CD14-positive monocyte (primary cell): ENCODE results near the gene EYS. TPM values are rescaled to one million over a fixed set of nuclear protein-coding genes. Genes with fewer than 3 reads are reported as not detected.

Experiments
- DNase-seq, 3 donors: peaks; one replicate each; pipeline ENCODE4 v3.0.0-alpha.2; 2011 to 2022
- H2AFZ ChIP-seq: 2 replicates; pipeline ENCODE4 v1.6.0; 2012; ENCODE audit warnings: mild to moderate bottlenecking, low read depth, low read length, inconsistent platforms; ENCODE audit not compliant: insufficient read depth, poor library complexity, severe bottlenecking
- H3K27ac ChIP-seq, 2 donors: 1 replicate in 1 of 2; 2 replicates in 1 of 2; pipeline ENCODE4 v1.5.1; 2012 to 2013; ENCODE audit warnings: low read length in 2 of 2, control low read depth in 1 of 2, inconsistent platforms in 1 of 2, low read depth in 1 of 2, mild to moderate bottlenecking in 1 of 2
- H3K27me3 ChIP-seq, 2 donors: one replicate each; pipeline versions ENCODE4 v1.6.0 to v1.6.1; 2011 to 2013; ENCODE audit warnings: low read length in 2 of 2; ENCODE audit not compliant: control insufficient read depth in 2 of 2, insufficient read depth in 2 of 2
- H3K36me3 ChIP-seq, 2 donors: replicated peaks in 1 of 2; 1 replicate in 1 of 2; 2 replicates in 1 of 2; pipeline versions ENCODE4 v1.5.1 to v1.6.1; 2012 to 2013; ENCODE audit warnings: low read length in 2 of 2, control low read depth in 1 of 2, inconsistent platforms in 1 of 2, mild to moderate bottlenecking in 1 of 2; ENCODE audit not compliant: insufficient read depth in 2 of 2, control insufficient read depth in 1 of 2
- H3K4me1 ChIP-seq, 2 donors: 1 replicate in 1 of 2; 2 replicates in 1 of 2; pipeline versions ENCODE4 v1.5.1 to v1.6.1; 2012 to 2013; ENCODE audit warnings: low read length in 2 of 2, control low read depth in 1 of 2, inconsistent platforms in 1 of 2, mild to moderate bottlenecking in 1 of 2, moderate library complexity in 1 of 2; ENCODE audit not compliant: insufficient read depth in 2 of 2, control insufficient read depth in 1 of 2
- H3K4me2 ChIP-seq: replicated peaks from 2 replicates; pipeline ENCODE3; 2012; ENCODE audit warnings: low read length, moderate library complexity, mild to moderate bottlenecking; ENCODE audit not compliant: poor library complexity, severe bottlenecking; ENCODE audit errors: extremely low read depth
- H3K4me3 ChIP-seq, 3 experiments: fragments of 200-600 bp in 1 of 3; sonication (generic) in 1 of 3; replicated peaks in 1 of 3; 1 replicate in 2 of 3; 2 replicates in 1 of 3; pipeline ENCODE4 v1.5.1; 2011 to 2013; ENCODE audit warnings: low read length in 3 of 3, mild to moderate bottlenecking in 3 of 3, control low read depth in 2 of 3, low read depth in 2 of 3, inconsistent platforms in 1 of 3, moderate library complexity in 1 of 3
- H3K79me2 ChIP-seq: 2 replicates; pipeline ENCODE4 v1.6.0; 2012; ENCODE audit warnings: mild to moderate bottlenecking, control low read depth, inconsistent platforms, low read length, moderate library complexity; ENCODE audit not compliant: insufficient read depth
- H3K9ac ChIP-seq: 2 replicates; pipeline ENCODE4 v1.6.0; 2017; ENCODE audit warnings: low read length, mild to moderate bottlenecking; ENCODE audit not compliant: insufficient read depth, poor library complexity, severe bottlenecking
- H3K9me3 ChIP-seq, 2 donors: replicated peaks in 1 of 2; 1 replicate in 1 of 2; 2 replicates in 1 of 2; pipeline versions ENCODE4 v1.5.1 to v1.6.1; 2012 to 2013; ENCODE audit warnings: low read length in 2 of 2, control low read depth in 1 of 2; ENCODE audit not compliant: control insufficient read depth in 1 of 2, insufficient read depth in 1 of 2
- H4K20me1 ChIP-seq: 2 replicates; pipeline ENCODE4 v1.6.0; 2012; ENCODE audit warnings: mild to moderate bottlenecking, low read length, control low read depth, moderate library complexity; ENCODE audit not compliant: insufficient read depth
- H3K27ac Mint-ChIP-seq, 7 donors: one replicate each; pipeline ENCODE4 v1.8.0; 2020; ENCODE audit warnings: mild to moderate bottlenecking in 7 of 7, mixed read lengths in 7 of 7, moderate library complexity in 6 of 7, inconsistent platforms in 2 of 7
- H3K27me3 Mint-ChIP-seq, 3 donors: one replicate each; pipeline ENCODE4 v1.8.0; 2021 to 2022; ENCODE audit warnings: low read depth in 3 of 3, mild to moderate bottlenecking in 3 of 3, mixed read lengths in 3 of 3, moderate library complexity in 3 of 3, inconsistent platforms in 1 of 3
- H3K36me3 Mint-ChIP-seq, 2 donors: one replicate each; pipeline ENCODE4 v1.8.0; 2020; ENCODE audit warnings: mixed read lengths in 2 of 2, inconsistent platforms in 1 of 2, mild to moderate bottlenecking in 1 of 2
- H3K4me1 Mint-ChIP-seq: one replicate; pipeline ENCODE4 v1.8.0; 2020; ENCODE audit warnings: mild to moderate bottlenecking, mixed read lengths
- H3K4me3 Mint-ChIP-seq, 2 donors: one replicate each; pipeline ENCODE4 v1.8.0; 2020; ENCODE audit warnings: mild to moderate bottlenecking in 2 of 2, mixed read lengths in 2 of 2, moderate library complexity in 1 of 2
- H3K9me3 Mint-ChIP-seq, 7 donors: one replicate each; pipeline ENCODE4 v1.8.0; 2020 to 2022; ENCODE audit warnings: mixed read lengths in 7 of 7, mild to moderate bottlenecking in 6 of 7, moderate library complexity in 6 of 7, inconsistent platforms in 2 of 7
- CTCF ChIP-seq: fragments of 200-600 bp; IDR thresholded peaks from one replicate; pipeline ENCODE4 v1.8.0; 2022; ENCODE audit warnings: antibody characterized with exemption, mild to moderate bottlenecking
- WGBS: methylation state at CpG from one replicate; pipeline ENCODE4 v1.1.5; 2013; ENCODE audit warnings: missing lambda C conversion rate; ENCODE audit not compliant: insufficient coverage; 5-methylcytosine and 5-hydroxymethylcytosine counted together
- intact Hi-C, 2 donors: fragments of 100-400 bp; cut with micrococcal nuclease; formaldehyde crosslinking; loops; one replicate each; pipeline versions ENCODE4 v1.15.0 to v1.15.1; 2023
- polyA plus RNA-seq, 3 donors: library from polyadenylated mRNA; depleted of rRNA in 1 of 3; unstranded in 2 of 3; stranded (reverse) in 1 of 3; fragments of 300-500 nt in 2 of 3; fragments of >200 nt in 1 of 3; fragmentation: Illumina TruSeq in 2 of 3; gene quantifications; 1 replicate in 2 of 3; 2 replicates in 1 of 3; pipeline ENCODE4 v1.2.3, GENCODE V29; 2012 to 2021

Gene EYS
- polyA plus RNA-seq, 3 donors = 0.01 to 0.03 TPM; not detected in 1

GRCh38 chr6:65566117-65566516 lies 140.9 kb downstream of the EYS start:
- H3K27me3 ChIP-seq = no peaks in the 10 kb centered on the region
- no peaks in the 10 kb centered on the region for H3K4me1 ChIP-seq
- no peak overlapping the region for H3K27ac Mint-ChIP-seq
- no peak overlapping the region for H3K4me3 ChIP-seq
- H3K36me3 ChIP-seq = no peaks in the 10 kb centered on the region
- H3K4me1 Mint-ChIP-seq = no peaks in the 10 kb centered on the region
- peaks cover 3 to 7% (median 5%) of the 10 kb centered on the region in 7 donors for H3K9me3 Mint-ChIP-seq
- no CpG with 5 or more reads among the region's 3 CpGs for WGBS
- no peak for TF ChIP-seq CTCF
- no peak overlapping the region for H3K9ac ChIP-seq
- no peak overlapping the region for H3K4me2 ChIP-seq
- no peaks in the 10 kb centered on the region for H3K79me2 ChIP-seq
- DNase-seq = no peak
- H3K4me3 Mint-ChIP-seq = peak overlapping the region in 1 of 2 donors; percentile 15
- no peaks in the 10 kb centered on the region for H3K36me3 Mint-ChIP-seq
- no peaks in the 10 kb centered on the region for H4K20me1 ChIP-seq
- no peak overlapping the region for H3K27ac ChIP-seq
- intact Hi-C loops = no loop called here
- H2AFZ ChIP-seq = no peak overlapping the region
- peaks cover 0 to 2% (median 0%) of the 10 kb centered on the region in 3 donors for H3K27me3 Mint-ChIP-seq
- peaks cover 0 to 8% of the 10 kb centered on the region in 2 donors for H3K9me3 ChIP-seq

GRCh38 chr6:65558071-65558470 lies 149.0 kb downstream of the EYS start:
- no peak for TF ChIP-seq CTCF
- no peak overlapping the region for H3K9ac ChIP-seq
- no peaks in the 10 kb centered on the region for H4K20me1 ChIP-seq
- Mint-ChIP-seq H3K36me3 (no peaks in the 10 kb centered on the region), H3K4me1 (no peaks in the 10 kb centered on the region), H3K9me3 (peaks cover 0 to 4% (median 0%) of the 10 kb centered on the region in 7 donors), H3K4me3 (no peak overlapping the region), H3K27ac (no peak overlapping the region), H3K27me3 (no peaks in the 10 kb centered on the region)
- H3K4me3 ChIP-seq = no peak overlapping the region
- no peak overlapping the region for H2AFZ ChIP-seq
- WGBS = 86% methylated on average over 4 of the region's 6 CpGs
- DNase-seq = no peak
- no peaks in the 10 kb centered on the region for H3K79me2 ChIP-seq
- no peak overlapping the region for H3K27ac ChIP-seq
- H3K27me3 ChIP-seq = no peaks in the 10 kb centered on the region
- H3K4me2 ChIP-seq = no peak overlapping the region
- no peaks in the 10 kb centered on the region for H3K36me3 ChIP-seq
- intact Hi-C loops = no loop called here
- no peaks in the 10 kb centered on the region for H3K4me1 ChIP-seq
- peaks cover 3 to 13% of the 10 kb centered on the region in 2 donors for H3K9me3 ChIP-seq
